T-helper 2 cell (primary cell): Measurements from ENCODE around the gene P3H4.

Source experiments
- DNase-seq, 5 experiments: peaks; one replicate each; pipeline versions ENCODE4 v3.0.0 to v3.0.0-alpha.2; 2012 to 2022

Gene P3H4

DNA sequence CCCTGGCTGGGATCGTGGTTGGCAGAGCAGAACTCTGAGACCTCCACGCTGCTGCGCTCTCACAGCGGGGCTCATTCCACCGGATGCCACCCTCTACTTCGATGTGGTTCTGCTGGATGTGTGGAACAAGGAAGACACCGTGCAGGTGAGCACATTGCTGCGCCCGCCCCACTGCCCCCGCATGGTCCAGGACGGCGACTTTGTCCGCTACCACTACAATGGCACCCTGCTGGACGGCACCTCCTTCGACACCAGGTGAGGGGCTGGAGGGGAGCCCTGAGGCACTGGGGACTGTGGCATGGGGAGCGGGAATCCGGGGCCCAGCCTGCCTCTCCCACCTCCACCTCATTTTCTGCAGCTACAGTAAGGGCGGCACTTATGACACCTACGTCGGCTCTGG is 6.3 kb upstream of the P3H4 start:
- DNase-seq, result no peak

DNA sequence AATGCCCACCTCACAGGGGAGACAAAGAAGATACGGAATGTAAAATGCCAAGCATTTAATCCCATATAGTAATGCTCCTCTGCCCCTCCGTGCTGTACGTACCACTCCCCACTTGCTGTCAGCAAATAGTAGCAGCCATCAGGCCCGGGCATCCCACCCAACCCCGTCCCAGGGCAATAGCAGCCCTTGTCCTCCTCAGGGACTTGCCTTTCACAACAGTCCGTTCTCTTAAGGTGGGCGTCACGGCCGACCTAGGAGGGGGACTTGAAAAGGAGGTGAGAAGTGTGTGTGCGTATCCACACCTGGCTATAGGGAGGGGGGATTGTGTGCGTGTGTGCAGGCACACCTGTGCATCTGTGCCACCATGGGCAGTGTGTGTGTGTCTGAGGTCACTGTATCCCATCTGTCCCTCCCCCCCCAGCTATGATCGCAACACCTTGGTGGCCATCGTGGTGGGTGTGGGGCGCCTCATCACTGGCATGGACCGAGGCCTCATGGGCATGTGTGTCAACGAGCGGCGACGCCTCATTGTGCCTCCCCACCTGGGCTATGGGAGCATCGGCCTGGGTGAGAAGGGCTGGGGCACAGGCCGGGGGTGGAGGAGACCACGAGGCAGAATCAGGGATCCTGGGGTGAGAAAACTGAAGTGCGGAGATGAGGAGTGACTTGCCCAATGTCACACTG is 5.0 kb upstream of the P3H4 start:
- no peak for DNase-seq

DNA sequence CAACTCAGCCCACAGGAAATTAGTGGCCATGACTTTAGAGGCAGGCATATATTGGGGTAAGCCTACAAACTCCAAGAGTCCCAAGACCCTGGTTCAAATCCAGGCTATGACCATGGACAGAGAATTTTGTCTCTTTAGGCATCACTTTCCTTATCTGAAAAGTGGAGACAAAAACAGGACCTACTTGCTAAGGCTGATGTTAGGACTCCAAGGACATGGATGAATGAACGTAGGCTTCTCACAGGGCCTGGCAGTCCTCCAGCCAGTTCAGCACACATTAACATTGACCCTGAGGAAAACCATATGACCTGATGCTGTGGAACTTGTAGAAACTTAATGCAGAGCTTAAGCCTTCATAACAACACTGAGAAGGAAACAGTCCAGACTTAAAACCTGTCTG is 2.4 kb upstream of the P3H4 start:
- no peak for DNase-seq

DNA sequence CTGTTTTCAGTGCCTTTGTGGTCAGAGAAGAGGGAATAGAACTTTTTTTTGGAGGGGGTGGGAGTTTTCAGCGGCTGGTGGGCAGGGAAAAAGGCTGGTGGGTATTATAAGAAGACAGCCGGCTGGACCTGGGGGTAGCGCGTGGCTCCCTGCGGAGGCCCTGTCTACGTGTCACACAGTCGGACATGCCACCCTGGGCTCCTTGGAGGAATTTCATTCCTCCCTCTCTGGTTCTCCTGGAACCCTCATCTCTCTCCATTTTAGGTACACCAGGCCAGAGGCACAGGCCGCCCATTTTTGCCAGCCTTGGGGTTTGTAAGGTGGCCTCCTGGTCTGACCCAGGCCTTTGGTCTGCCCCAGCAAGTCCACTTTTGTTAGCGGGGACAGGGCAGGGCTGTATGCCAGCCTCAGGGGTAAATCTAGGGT is 2.0 kb upstream of the P3H4 start:
- no peak for DNase-seq

DNA sequence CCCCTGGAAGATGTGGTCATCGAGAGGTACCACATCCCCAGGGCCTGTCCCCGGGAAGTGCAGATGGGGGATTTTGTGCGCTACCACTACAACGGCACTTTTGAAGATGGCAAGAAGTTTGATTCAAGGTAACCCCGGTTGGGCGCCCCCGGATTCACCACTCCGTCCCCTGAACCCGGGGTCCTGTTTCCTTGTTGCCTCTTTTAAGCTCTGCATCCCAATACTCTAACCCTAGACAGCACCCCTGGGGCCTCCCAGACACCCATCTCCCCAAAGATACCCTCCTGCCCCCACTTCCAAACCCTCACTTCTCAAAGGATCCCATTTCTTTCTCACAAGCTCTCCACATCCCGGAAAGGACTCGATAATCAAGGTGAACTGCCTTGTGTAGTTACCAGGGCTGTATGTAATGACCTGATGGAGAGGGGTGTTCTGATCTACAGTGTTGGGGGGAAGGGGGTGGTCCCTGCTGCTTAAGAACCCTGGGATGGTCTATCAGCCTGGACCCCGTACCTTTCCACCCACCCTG is 1.5 kb upstream of the P3H4 start:
- no peak for DNase-seq

DNA sequence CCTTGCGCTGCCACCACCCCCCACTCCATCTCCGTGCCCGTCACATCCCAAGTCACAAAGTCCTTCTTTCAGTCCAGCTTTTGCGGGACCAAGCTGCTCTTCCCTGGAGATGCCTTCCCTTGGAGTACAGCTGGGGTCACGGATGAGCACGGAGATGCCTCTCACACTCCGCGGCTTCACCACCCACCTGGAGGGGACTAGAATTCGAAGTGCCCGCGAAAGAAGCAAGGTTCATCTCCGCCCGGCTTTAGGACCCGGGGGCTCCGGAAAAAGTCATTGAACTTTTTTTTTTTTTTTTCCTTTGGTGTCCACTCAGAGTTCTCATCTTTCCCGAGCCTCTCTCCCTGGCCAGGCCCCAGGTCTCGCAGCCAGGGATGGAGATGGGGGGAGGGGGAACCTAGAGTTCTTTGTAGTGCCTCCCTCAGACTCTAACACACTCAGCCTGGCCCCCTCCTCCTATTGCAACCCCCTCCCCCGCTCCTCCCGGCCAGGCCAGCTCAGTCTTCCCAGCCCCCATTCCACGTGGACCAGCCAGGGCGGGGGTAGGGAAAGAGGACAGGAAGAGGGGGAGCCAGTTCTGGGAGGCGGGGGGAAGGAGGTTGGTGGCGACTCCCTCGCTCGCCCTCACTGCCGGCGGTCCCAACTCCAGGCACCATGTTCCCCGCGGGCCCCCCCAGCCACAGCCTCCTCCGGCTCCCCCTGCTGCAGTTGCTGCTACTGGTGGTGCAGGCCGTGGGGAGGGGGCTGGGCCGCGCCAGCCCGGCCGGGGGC is 817 bp upstream of the P3H4 start, which contains the start of gene FKBP10:
Gene FKBP10 (plus strand): TSS at position 624 of the 771 bp plus-strand sequence. CDS start 31 bp downstream, at position 655.
- DNase-seq, result peak in 3 of 5 experiments; percentile 7 to 43 (median 34)

DNA sequence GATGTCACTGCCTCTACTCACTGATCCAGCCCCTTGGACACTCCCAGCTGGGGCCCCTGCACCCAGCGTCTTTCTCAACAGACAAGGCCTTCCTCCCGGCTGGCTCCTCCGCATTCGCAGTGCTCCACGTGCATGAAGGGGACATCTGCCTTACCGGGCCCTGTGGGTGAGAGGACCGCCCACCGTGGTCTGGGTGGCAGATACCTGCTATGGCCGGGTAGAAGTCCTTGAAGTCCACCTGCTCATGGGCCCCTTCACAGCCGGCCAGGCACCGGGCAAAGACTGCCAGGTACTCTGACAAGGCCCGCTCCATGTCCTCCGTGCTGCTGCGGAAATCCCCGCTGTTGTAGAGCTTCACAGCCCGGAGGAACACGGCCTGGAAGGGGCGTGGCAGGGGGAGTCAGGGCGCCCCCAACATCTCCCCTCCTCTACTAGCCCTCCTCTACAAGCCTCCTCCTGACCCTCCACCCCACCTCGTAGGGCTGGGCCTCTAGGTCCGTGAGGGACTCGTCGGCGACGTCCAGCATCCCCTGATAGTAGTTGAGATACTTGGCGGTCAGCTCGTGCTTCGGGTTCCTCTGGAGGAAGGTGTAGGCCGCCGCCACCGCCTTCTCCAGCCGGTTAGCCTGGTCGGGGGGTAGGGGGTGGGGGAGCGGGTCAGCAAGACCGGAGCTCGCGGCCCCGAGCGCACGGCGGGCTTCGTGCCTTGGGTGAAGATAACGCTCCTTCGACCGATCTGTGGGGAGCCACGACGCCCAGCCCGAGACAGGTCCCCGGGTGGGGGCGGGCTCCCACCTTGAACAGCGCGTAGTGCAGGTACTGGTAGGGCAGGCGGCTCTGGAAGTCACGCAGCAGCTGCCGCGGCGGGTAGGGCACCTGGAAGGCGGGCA is 845 bp downstream of the P3H4 start:
- DNase-seq, result peak in 1 of 5 experiments; percentile 16

DNA sequence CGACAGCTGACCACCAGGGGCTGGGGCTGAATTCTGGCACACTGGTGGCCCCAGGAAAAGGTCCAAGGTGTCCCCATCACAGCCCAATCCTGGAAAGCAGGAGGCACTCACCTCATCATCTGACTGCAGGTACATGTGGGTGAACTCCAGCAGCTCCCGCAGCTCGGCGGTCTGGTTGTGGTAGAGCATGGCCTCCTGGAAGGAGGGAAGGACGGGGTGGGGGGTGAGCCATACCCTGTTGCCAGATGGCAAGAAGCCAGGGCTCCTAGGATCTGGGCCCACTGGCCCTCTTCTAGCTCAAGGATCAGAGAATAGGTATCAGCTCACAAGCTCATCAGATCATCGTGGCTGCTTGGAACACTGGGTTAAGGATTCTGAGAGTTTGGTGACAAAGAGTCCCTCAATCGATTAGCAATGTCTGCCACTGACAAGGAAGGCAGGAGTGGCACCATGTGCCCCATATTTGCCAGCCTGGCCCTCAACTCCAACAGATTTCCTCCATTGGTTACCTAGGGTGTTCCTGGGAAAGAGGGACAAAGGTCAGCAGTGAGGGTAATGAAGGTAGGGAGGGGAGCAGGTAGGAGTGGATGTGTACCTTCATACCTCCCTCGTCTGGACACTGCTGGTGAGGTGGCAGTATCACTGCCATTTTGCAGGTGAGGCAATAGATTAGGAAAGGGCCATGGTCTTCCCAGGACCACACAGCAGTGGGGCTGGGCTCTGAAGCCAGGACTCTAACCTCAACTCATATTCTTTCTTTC is 4.9 kb downstream of the P3H4 start:
- no peak for DNase-seq

DNA sequence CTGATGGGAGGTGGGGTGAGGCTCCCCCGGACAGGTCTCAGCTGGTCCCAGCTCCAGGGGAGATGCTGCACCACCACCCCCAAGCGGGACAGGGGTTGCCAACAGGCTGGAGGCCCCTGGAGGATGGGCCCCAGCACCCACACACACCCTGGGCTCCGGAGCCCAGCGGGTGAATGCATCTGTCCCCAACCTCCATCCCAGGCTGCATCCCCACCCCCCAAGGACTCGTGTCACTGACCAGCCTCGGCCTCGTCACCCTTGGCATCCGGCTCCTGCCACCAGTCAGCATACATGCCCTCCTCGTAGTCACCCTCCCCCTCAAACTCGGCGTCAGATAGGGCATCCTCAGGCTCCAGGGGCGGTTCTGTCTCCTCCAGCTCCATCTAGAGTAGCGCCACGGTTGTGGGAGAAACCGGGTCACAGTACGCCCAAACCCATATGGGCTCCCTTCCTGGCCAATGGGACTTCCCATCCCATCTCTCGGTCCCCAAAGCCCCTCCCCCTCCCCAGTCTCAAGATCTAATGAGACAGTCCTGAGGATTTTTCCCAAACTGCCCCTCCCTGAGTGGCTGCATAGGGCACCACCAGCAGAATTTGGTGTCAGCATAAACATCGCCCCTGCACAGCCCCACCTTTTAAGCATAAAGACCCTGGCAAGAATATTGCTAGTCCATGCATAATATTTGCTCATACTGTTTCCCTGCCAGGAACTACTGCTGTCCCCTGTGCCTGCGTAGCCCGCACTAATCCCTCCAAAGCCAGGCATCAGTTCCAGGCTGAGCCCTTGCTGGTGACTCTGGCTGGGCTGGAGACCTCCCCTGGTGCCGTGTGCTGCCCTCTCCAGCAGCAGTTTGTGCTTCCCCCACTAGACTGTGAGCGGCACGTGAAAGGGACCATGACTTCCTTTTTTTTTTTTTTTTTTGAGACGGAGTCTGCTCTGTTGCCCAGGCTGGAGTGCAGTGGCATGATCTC is 8.4 kb downstream of the P3H4 start:
- no peak for DNase-seq

DNA sequence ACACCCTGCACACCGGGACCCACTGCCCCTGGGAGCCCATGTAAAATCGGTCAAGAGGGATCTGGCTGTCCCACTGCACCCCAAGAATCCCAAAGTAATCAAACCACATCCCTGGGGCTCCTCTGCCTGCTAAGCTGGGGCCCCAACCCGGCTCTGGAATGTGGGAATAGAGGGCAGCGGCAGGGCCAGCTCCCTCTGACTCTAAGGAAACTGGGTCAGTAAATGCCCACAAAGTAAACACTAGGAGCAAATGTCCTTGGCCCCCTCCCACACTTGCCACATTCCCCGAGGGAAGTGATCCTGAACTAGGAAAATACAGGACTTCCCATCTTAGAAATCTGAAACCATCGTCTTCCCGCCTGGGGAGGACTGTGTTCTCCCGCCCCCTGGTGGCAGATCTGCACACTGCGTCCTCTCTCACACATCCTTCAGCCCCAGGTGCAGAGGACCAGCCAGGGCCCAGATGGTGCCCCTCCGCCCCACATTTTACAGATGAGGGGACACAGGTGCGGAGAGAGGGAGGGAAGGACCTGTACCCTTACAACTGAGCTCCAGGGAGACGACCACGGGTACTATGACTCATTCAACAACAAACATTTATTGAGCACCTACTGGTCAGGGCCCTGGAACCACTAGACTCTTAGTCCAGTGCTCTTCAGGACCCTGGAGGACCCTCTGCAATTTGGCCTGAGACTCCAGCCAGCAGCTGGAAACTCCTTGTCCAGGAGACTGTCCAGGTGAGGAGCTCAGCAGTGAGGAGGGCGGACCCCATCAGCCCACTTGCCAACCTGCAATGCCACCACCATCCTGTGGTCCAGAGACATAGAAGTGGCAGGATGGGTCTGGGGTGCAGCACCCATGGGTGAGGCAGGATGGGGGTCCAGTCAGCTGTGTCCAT is 10.1 kb downstream of the P3H4 start:
- peak; percentile 20 to 61 (median 57) for DNase-seq

DNA sequence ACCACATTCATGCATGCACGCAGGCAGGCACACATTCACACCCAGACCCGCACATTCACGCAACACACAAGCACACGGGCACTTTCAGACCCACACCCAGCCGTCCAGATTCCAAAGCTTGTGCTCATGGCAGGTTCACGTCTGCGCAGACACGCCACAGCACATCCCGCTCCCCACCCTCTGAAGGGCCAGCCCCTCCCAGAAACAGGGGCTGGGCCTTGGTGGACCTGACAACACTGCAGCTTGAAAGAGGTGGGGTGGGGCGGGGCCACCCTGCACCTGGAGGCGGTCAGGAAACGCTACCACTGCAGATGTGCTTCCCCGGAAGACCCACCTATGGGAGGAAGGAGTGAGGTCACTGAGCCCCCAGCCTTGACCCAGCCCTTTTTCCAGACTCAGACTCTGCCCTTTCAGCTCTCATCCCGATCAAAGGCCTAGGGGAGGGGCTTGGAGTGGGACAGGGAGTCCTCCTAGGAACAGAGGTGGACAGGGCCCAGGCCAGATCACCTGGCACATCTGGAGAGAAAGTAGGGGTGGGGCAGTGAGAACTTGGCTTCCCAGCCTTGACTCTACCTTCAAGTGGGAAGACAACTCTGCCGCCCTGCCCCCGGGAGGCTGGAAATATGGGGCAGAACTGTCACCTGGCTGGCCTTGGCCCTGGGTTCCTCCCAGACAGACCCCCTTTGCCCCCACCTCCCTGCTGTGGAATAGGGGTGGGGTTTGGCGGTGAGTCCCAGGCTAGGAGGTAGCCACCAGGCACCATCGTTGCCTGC is 11.0 kb downstream of the P3H4 start:
- no peak for DNase-seq

DNA sequence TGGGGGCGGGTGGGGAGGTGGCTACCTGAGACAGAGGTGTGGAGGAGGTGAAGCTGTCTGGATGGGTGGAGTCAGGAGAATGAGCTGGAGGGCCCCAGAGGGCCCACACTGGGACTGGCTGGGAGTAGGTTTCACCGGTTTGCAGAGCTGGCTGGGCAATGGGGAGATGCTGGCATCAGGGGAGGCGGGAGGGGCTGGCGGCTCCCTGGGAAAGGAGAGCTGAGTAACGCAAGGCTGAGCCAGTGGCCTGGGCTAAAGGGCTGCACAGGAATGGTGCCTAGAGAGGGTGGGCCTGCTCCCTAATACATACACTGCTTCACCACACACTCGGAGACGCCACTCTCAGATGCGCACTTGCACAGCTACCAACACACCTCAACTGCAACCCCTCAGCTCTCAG is 12.4 kb downstream of the P3H4 start:
- no peak for DNase-seq

DNA sequence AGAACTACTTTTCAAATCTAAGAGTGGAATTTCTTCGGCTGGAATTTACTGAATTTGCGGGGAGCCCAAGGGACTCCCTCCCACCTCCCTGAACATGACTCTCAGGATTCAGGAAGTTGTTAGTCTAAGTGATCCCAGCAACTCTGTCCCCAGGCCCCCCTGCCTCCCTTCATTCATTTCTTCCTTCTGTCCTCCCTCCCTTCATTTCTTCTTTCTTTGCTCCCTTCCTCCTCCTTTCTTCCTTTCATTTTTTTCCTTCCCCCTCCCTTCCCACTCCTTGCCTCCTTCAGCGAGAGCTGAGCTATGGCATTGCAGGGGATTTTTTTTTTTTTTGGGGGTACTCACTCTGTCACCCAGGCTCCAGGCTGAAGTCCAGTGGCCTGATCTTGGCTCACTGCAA is 14.4 kb downstream of the P3H4 start:
- DNase-seq, result no peak

DNA sequence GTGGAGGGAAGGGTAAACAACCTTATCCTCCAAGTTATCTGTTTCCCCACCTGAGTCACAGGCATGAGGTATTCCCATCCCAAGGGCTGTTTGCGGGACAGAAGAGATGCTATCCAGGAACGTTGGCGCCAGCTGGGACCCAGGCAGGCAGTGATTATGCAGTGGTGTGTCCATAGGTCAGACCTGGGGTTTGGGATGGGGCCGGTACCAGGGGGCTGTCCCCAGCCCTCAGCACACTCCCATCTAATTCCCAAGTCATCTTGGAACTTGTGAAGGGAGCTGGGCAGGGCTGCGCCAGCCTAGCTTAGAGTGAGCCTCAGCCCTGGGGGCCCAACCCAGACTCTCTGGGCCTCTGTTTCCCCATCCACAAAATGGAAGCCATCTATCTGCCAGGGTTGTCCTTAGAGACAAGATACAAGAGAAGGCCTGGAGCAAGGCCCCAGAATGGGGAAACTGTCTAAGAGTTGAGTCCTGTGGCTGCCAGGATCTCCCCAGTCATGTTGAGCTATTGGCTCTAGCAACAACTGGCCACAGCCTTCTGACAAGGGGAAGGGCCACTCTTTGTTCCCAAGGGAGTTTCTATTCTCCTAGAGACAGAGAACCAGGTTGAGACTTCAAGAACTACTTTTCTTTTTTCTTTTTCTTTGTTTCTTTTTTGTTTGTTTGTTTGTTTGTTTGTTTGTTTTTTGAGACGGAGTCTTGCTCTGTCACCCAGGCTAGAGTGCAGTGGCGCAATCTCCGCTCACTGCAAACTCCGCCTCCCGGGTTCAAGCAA is 15.4 kb downstream of the P3H4 start:
- DNase-seq, result no peak

DNA sequence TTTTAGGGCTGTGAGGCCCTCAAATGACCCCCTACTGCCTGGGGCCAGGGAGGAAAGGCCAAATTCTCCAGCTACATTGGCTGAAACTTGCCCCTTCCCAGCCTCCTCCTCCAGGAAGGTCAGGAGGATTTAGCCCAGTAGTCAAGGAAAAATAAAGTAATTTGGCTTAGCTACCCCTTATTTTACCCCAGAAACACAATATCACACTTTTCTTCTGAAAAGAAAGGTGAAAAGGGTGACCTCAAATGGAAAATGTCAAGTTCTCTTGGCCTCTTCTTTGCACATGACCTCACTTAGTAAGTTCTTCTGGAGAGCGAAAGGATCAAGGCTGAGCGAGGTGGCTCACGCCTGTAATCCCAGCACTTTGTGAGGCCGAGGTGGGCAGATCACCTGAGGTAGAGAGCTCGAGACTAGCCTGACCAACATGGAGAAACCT is 17.2 kb downstream of the P3H4 start:
- DNase-seq, result no peak

DNA sequence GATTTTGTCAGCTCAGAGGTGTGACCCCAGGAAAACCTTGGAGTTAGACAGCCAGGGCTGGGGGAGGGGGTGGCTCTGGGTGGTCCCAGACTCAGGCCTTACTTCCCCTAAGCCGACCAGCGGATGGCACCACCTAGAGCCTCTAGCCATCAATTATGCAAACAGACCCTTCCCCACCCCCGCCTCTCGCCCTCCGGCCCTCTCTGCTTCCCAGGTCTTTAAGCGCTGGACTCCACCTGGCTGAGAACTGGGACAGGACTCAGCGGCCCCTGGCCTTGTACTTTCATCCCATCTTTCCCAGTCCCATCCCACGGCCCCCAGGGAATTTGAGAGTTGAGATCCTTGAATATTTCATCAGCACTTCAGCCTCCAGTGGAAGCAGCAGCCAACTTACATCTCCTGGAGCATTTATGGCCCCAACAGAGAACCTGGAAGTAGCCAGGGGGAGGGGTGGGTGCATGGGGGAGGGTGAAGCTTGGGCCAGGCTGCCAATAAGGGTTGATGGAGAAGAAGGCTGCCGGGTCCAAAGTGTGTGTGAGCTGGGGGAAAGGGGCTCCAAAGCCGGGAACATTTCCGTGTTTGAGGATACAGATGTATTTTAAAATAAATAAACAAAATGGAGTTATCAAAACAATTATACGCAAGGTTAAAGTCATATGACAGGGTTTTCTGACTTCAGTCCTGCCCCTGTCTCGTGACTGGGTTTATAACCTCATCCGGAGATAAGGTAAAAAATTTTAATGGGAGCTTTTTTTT is 17.8 kb downstream of the P3H4 start:
- DNase-seq, result no peak
